HepG2 (cell line): ENCODE results near the gene UPF3B. TPM values are rescaled to one million over a fixed set of nuclear protein-coding genes. Genes with fewer than 3 reads are reported as not detected.
A peak's percentile ranks its signal among the peaks of the same experiment; 100 is the strongest.

ENCODE experiments used
- CAMTA2 ChIP-seq: sonication (generic); formaldehyde crosslinking; IDR thresholded peaks from 2 replicates; pipeline ENCODE4 v1.4.0; 2020; ENCODE audit warnings: mild to moderate bottlenecking, missing genetic modification reagents, borderline replicate concordance
- CSRNP2 ChIP-seq: sonication (generic); formaldehyde crosslinking; conservative IDR thresholded peaks from 2 replicates; pipeline ENCODE4 v1.8.0; 2022; ENCODE audit warnings: low read depth, missing genetic modification reagents
- EHMT2 ChIP-seq: fragments of 200-600 bp; sonication (generic); IDR thresholded peaks from 2 replicates; pipeline ENCODE4 v1.7.0; 2017; ENCODE audit warnings: antibody characterized with exemption, low read depth, low read length, borderline replicate concordance
- EZH2 ChIP-seq: conservative IDR thresholded peaks from 2 replicates; pipeline ENCODE4 v1.6.1; 2012; ENCODE audit warnings: mild to moderate bottlenecking, low read depth, low read length, moderate library complexity
- MIXL1 ChIP-seq: IDR thresholded peaks from 2 replicates; pipeline ENCODE4 v1.6.1; 2016
- NONO ChIP-seq, 2 experiments: fragments of 450-650 bp in 1 of 2; sonication (generic) in 1 of 2; formaldehyde crosslinking in 1 of 2; IDR thresholded peaks in 1 of 2; conservative IDR thresholded peaks in 1 of 2; 2 replicates each; pipeline versions ENCODE4 v1.6.1 to v1.8.0; 2017 to 2022; ENCODE audit warnings: mild to moderate bottlenecking in 1 of 2, missing genetic modification reagents in 1 of 2, moderate library complexity in 1 of 2
- PCBP2 ChIP-seq: fragments of 200-400 bp; formaldehyde crosslinking; optimal IDR thresholded peaks from 2 replicates; pipeline ENCODE3; 2018; ENCODE audit warnings: low read length, low read depth; ENCODE audit not compliant: poor library complexity, severe bottlenecking
- RBM22 ChIP-seq: fragments of 200-400 bp; formaldehyde crosslinking; optimal IDR thresholded peaks from 2 replicates; pipeline ENCODE3; 2017; ENCODE audit warnings: mild to moderate bottlenecking, low read length, moderate library complexity
- REST ChIP-seq, 2 experiments: IDR thresholded peaks; 2 replicates each; pipeline ENCODE4 v1.6.1; 2011 to 2012; ENCODE audit warnings: low read length in 2 of 2, borderline replicate concordance in 1 of 2, low read depth in 1 of 2, mild to moderate bottlenecking in 1 of 2, moderate library complexity in 1 of 2
- SP4 ChIP-seq: sonication (generic); formaldehyde crosslinking; IDR thresholded peaks from 2 replicates; pipeline ENCODE4 v1.8.1; 2023; ENCODE audit warnings: mild to moderate bottlenecking, missing genetic modification reagents
- ZBTB49 ChIP-seq: sonication (generic); formaldehyde crosslinking; IDR thresholded peaks from 2 replicates; pipeline ENCODE4 v1.4.0; 2020; ENCODE audit warnings: missing genetic modification reagents, borderline replicate concordance
- ZNF160 ChIP-seq: sonication (generic); formaldehyde crosslinking; IDR thresholded peaks from 2 replicates; pipeline ENCODE4 v1.8.0; 2022; ENCODE audit warnings: mild to moderate bottlenecking, inconsistent platforms, missing genetic modification reagents
- ZNF280B ChIP-seq: sonication (generic); formaldehyde crosslinking; IDR thresholded peaks from 2 replicates; pipeline ENCODE4 v1.5.0; 2020; ENCODE audit warnings: missing genetic modification reagents, mild to moderate bottlenecking, borderline replicate concordance
- ZNF737 ChIP-seq: sonication (generic); formaldehyde crosslinking; IDR thresholded peaks from 2 replicates; pipeline ENCODE4 v1.5.0; 2020; ENCODE audit warnings: missing genetic modification reagents, mild to moderate bottlenecking, borderline replicate concordance
- ZSCAN9 ChIP-seq: IDR thresholded peaks from 2 replicates; pipeline ENCODE4 v1.6.1; 2016; ENCODE audit warnings: borderline replicate concordance
- polyA plus RNA-seq, 8 experiments: library from polyadenylated mRNA; depleted of rRNA in 3 of 8; stranded (reverse) in 7 of 8; unstranded in 1 of 8; fragments of >200 nt; fragmentation: Illumina TruSeq in 4 of 8; extraction: Trizol in 4 of 8; gene quantifications; 2 replicates each; pipeline versions ENCODE4 v1.2.1 to v1.2.3, GENCODE V29; 2011 to 2016; ENCODE audit warnings: low read depth in 4 of 8, missing spikeins in 1 of 8, mixed read lengths in 1 of 8; ENCODE audit not compliant: insufficient read depth in 1 of 8
- total RNA-seq, 5 experiments: library from RNA; depleted of rRNA; stranded (reverse); fragments of >200 nt; fragmentation: Illumina TruSeq; extraction: Trizol; gene quantifications; 2 replicates each; pipeline ENCODE4 v1.2.3, GENCODE V29; 2016; ENCODE audit warnings: low read depth in 1 of 5
- TF ChIP-seq, protein P1 (sequence below): sonication (generic); formaldehyde crosslinking; IDR thresholded peaks from 2 replicates; pipeline ENCODE4 v1.5.1; 2020; ENCODE audit warnings: missing genetic modification reagents, mild to moderate bottlenecking, borderline replicate concordance

Gene UPF3B
- total and polyA plus RNA-seq, 2 of the 13 experiments (the other 11 are each of a cell fraction or from before 2014, with no cell fraction given), result 5.2 to 7.2 TPM

DNA sequence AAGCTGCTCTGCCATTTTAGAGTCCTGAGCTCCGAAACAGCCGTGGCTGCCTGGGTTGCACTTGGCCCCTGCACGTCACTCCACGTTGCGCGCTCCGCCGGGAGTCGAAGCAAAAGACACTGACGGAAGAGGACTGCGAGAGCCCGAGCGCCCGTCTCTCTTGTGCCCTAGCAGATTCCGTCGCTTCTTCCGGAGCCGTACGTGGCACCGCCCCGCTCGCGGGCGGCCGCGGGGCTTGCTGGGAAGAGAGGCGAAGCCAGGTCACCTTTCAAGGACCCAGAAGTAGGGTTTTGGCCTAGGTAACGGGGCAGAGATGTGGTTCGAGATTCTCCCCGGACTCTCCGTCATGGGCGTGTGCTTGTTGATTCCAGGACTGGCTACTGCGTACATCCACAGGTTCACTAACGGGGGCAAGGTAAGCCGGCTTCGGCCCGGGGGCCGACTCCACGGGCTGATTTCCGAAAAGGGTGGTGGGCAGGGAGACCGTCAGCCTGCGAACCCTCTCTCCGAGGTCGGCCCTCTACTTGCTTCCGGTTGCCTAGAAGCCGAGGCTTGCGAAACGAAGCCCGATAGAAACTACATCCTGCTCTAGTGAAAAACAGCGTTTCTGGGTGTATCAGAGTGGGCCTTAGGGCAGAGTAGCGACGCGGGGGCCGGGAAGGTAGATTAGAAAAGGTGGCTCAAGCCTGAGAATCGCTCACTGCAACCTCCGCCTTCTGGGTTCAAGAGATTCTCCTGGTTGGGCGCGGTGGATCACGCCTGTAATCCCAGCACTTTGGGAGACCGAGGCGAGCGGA is 19.0 kb upstream of the UPF3B start, which contains the start of the genes NDUFA1 and RNF113A (continued):
- TF ChIP-seq ZBTB49 (CRISPR knock-in tag), result no peak
- TF ChIP-seq ZNF737, result no peak
- no peak for TF ChIP-seq MIXL1
- no peak for TF ChIP-seq CAMTA2 (CRISPR knock-in tag)
- TF ChIP-seq ZNF280B, result no peak
- no peak for TF ChIP-seq EHMT2
- TF ChIP-seq NONO (IDR thresholded peaks at IDR 0.05), result no peak
- peak; percentile 82 for TF ChIP-seq NONO (CRISPR knock-in tag; conservative IDR thresholded peaks at IDR 0.05)
- TF ChIP-seq ZSCAN9 (CRISPR knock-in tag), result 0 out of 2 replicates have a peak, but pooled peaks have one; percentile 28
- TF ChIP-seq PCBP2, result no peak
- TF ChIP-seq REST (IDR thresholded peaks at IDR 0.05; ENCODE audit: borderline replicate concordance in 1 of 2, low read depth in 1 of 2, low read length in 2 of 2), result peak in 1 of 2 experiments; percentile 39; a peak in 1 of 4 replicates
- TF ChIP-seq, protein P1, sequence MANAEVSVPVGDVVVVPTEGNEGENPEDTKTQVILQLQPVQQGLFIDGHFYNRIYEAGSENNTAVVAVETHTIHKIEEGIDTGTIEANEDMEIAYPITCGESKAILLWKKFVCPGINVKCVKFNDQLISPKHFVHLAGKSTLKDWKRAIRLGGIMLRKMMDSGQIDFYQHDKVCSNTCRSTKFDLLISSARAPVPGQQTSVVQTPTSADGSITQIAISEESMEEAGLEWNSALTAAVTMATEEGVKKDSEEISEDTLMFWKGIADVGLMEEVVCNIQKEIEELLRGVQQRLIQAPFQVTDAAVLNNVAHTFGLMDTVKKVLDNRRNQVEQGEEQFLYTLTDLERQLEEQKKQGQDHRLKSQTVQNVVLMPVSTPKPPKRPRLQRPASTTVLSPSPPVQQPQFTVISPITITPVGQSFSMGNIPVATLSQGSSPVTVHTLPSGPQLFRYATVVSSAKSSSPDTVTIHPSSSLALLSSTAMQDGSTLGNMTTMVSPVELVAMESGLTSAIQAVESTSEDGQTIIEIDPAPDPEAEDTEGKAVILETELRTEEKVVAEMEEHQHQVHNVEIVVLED (CRISPR knock-in tag), result peak; percentile 90
- TF ChIP-seq EZH2, result no peak
- no peak for TF ChIP-seq RBM22
- no peak; the same call in 1 of the 2 replicates for TF ChIP-seq SP4 (CRISPR knock-in tag)
- no peak; the same call in 1 of the 2 replicates for TF ChIP-seq ZNF160
- TF ChIP-seq CSRNP2, result no peak
